Fibroblast of mammary gland (primary cell): ENCODE measurements around the gene FAM177B.

Source experiments
- DNase-seq: peaks from one replicate; pipeline ENCODE4 v3.0.0-alpha.2; 2010; ENCODE audit warnings: low read depth
- H3K4me3 ChIP-seq: 2 replicates; pipeline ENCODE4 v1.5.1; 2011; ENCODE audit warnings: low read depth, mild to moderate bottlenecking, low read length, moderate library complexity; ENCODE audit not compliant: control insufficient read depth
- TF ChIP-seq, protein P1 (sequence below): conservative IDR thresholded peaks from 2 replicates; pipeline ENCODE4 v1.5.1; 2011; ENCODE audit warnings: low read depth, low read length, inconsistent platforms; ENCODE audit not compliant: control insufficient read depth, insufficient read depth

Gene FAM177B

DNA sequence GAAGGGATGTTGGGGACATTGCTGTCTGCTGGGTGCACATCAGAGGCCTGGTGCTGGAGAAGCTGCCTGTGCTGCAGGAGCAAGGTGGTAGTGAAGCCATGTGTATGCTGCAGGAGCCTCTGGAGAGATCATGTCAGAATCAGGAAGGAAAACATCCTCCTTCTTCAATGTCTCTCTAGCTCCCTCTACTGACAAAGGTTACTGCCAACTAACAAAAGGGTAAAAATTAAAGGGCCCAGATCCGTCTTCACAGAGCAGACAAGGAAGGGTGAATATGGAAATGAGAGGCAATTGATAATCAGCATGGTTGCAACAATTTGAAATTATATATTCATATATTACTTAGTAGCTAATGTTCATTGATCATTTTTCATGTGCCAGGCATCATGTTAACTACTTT lies 32.2 kb downstream of the FAM177B start:
- H3K4me3 ChIP-seq = no peak overlapping the region
- TF ChIP-seq, protein P1, sequence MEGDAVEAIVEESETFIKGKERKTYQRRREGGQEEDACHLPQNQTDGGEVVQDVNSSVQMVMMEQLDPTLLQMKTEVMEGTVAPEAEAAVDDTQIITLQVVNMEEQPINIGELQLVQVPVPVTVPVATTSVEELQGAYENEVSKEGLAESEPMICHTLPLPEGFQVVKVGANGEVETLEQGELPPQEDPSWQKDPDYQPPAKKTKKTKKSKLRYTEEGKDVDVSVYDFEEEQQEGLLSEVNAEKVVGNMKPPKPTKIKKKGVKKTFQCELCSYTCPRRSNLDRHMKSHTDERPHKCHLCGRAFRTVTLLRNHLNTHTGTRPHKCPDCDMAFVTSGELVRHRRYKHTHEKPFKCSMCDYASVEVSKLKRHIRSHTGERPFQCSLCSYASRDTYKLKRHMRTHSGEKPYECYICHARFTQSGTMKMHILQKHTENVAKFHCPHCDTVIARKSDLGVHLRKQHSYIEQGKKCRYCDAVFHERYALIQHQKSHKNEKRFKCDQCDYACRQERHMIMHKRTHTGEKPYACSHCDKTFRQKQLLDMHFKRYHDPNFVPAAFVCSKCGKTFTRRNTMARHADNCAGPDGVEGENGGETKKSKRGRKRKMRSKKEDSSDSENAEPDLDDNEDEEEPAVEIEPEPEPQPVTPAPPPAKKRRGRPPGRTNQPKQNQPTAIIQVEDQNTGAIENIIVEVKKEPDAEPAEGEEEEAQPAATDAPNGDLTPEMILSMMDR = peak; percentile 15
- DNase-seq = no peak

DNA sequence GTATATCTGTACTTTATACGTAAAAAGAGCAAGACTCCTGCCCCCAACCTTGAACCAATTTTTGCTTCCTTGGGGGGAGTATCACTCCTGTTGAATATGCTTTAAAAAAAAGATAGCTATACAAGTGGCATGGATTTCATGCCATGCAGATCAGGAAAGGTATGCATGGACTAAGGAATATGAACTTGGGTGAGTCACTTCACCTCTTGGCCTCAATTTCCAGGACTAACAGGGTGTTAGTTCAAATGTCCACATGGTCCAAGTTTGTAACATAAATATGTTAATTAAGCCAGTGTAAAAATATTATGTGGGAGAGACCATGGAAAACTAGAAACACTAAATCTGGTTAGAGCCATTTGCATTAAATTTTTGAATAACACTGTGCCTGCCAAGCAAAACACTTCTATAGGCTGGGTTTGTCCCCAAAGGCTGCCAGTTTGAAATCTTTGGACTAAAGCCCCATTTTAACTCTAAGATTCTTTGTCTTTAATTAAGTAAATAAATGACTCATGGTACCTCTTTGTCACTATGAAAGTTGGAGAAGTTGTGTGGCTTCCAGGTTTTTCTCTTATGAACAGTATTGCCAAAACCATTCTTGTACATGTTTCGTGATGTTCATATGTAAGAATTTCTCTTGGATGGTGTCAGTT lies 33.1 kb downstream of the FAM177B start:
- H3K4me3 ChIP-seq = no peak overlapping the region
- TF ChIP-seq, protein P1 = no peak
- DNase-seq = no peak

DNA sequence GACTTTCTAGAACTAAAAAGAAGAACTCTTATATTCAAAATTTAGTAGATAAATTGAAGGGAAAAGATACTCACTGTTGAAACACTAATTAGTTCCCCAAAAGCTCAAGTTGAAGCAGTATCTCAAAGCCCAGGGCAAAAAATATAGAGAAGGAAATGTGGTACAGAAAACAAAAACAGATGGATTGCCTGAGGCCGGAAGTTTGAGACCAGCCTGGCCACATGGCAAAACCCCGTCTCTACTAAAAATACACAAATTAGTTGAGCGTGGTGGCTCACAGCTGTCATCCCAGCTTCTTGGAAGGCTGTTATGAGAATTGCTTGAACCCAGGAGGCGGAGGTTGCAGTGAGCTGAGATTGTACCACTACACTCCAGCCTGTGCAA lies 36.0 kb downstream of the FAM177B start:
- TF ChIP-seq, protein P1 = no peak
- H3K4me3 ChIP-seq = no peak overlapping the region
- no peak for DNase-seq

DNA sequence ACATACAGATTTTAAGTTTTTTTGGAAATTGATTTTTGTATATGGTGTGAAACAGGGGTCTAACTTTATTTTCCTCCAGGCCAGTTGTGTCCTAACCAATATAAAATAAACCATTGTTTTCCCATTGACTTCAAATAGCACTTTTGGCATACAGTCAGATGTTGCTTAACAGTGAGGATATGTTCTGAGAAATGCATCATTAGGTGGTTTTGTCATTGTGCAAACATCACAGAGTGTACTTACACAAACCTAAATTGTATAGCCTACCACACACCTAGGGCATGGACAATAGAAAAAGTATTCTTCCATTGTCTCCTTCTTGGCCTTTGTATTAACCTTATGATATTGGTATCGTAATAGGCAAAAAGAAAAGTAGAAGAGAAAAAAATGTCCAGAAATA lies 40.5 kb downstream of the FAM177B start:
- peak; percentile 92 for DNase-seq
- TF ChIP-seq, protein P1 = no peak
- no peak overlapping the region for H3K4me3 ChIP-seq

DNA sequence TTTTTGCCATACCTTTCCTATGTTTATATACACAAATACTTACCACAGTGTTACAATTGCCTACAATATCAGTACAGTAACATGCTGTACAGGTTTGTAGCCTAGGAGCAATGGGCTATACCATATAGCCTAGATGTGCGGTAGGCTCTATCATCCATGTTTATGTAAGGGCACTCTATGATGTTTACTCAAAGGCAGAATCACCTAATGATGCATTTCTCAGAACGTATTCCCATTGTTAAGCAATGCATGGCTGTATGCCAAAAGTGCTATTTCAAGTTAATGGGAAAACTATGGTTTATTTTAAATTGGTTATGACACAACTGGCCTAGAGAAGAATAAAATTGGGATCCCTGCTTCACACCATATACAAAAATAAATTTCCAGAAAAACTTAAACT lies 41.0 kb downstream of the FAM177B start:
- H3K4me3 ChIP-seq = no peak overlapping the region
- peak; percentile 93 for DNase-seq
- TF ChIP-seq, protein P1 = no peak

DNA sequence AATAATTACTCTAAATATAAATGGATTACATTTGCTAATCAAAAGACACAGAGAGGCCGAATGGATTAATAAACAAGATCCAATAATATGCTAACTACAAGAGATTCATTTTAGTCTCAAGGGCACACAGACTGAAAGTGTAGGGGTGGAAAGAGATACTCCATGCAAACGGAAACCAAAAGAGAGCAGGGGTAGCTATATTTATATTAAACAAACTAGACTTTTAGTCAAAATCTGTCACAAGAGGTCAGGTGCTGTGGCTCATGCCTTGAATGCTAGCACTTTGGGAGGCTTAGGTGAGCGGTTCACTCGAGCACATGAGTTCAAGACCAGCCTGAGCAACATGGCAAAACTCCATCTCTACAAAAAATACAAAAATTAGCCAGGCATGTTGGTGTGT lies 44.2 kb downstream of the FAM177B start:
- no peak overlapping the region for H3K4me3 ChIP-seq
- DNase-seq = no peak
- TF ChIP-seq, protein P1 = no peak

- TF ChIP-seq, protein P1 = no peak
- DNase-seq = no peak
- H3K4me3 ChIP-seq = no peak overlapping the region
Measured at GRCh38 chr1:222783051-222783450, 46.0 kb downstream of the FAM177B start.
